A673 (cell line): ENCODE results near the gene SPESP1. TPM values are rescaled to one million over a fixed set of nuclear protein-coding genes. Genes with fewer than 3 reads are reported as not detected.

Source experiments
- BruUV-seq: library from RNA; stranded (reverse); fragments of 400-500 nt; replicated peaks from 2 replicates; lab custom pipeline; 2021; lab: Mats Ljungman, UMichigan
- CTCF ChIA-PET: fragments of 300-600 bp; sonication (Branson Sonifier 250); formaldehyde crosslinking; loops from one replicate; lab custom pipeline; 2022; ENCODE audit warnings: antibody characterized with exemption; lab: Charles Lee
- POLR2A ChIA-PET: fragments of 300-600 bp; sonication (Branson Sonifier 250); formaldehyde crosslinking; loops from one replicate; lab custom pipeline; 2022; ENCODE audit warnings: antibody characterized with exemption; ENCODE audit not compliant: low non-redundant PET; lab: Charles Lee
- DNase-seq: peaks from one replicate; pipeline ENCODE4 v3.0.0-alpha.2; 2015; ENCODE audit warnings: low spot score
- H3K27ac ChIP-seq: fragments of 200-600 bp; sonication (generic); 2 replicates; pipeline ENCODE4 v1.5.1; 2016; ENCODE audit warnings: mixed run types, low read depth, mild to moderate bottlenecking, mixed read lengths, antibody characterized with exemption, low read length; ENCODE audit not compliant: poor library complexity, severe bottlenecking
- H3K27me3 ChIP-seq: fragments of 200-600 bp; sonication (generic); replicated peaks from 2 replicates; pipeline ENCODE4 v1.6.1; 2017; ENCODE audit warnings: mixed run types, low read depth, mild to moderate bottlenecking, mixed read lengths, antibody characterized with exemption, low read length; ENCODE audit not compliant: insufficient read depth, poor library complexity
- H3K36me3 ChIP-seq: fragments of 200-600 bp; sonication (generic); 2 replicates; pipeline ENCODE4 v1.6.1; 2016; ENCODE audit warnings: mixed run types, mild to moderate bottlenecking, mixed read lengths, antibody characterized with exemption, low read length; ENCODE audit not compliant: insufficient read depth, poor library complexity, severe bottlenecking
- H3K4me1 ChIP-seq: fragments of 200-600 bp; sonication (generic); 2 replicates; pipeline ENCODE4 v1.6.1; 2017; ENCODE audit warnings: mixed run types, mild to moderate bottlenecking, mixed read lengths, antibody characterized with exemption, low read length; ENCODE audit not compliant: insufficient read depth, poor library complexity, severe bottlenecking
- H3K4me3 ChIP-seq: fragments of 200-600 bp; sonication (generic); 2 replicates; pipeline ENCODE4 v1.5.1; 2016; ENCODE audit warnings: low read depth, mixed run types, mild to moderate bottlenecking, mixed read lengths, low read length; ENCODE audit not compliant: poor library complexity, severe bottlenecking
- H3K9me3 ChIP-seq: fragments of 200-600 bp; sonication (generic); 2 replicates; pipeline ENCODE4 v1.6.1; 2016; ENCODE audit warnings: mixed run types, low read depth, mild to moderate bottlenecking, mixed read lengths, antibody characterized with exemption, low read length; ENCODE audit not compliant: poor library complexity, severe bottlenecking
- EZH2 ChIP-seq: fragments of 200-600 bp; sonication (generic); IDR thresholded peaks from 2 replicates; pipeline ENCODE4 v1.6.1; 2017; ENCODE audit warnings: borderline replicate concordance, low read depth, mild to moderate bottlenecking, mixed read lengths, antibody characterized with exemption, low read length; ENCODE audit not compliant: poor library complexity, severe bottlenecking
- intact Hi-C: fragments of 100-400 bp; cut with micrococcal nuclease; formaldehyde crosslinking; loops from one replicate; pipeline ENCODE4 v1.10.0; 2022; ENCODE audit not compliant: unreplicated experiment
- total RNA-seq: library from RNA; stranded (reverse); gene quantifications from 2 replicates; pipeline ENCODE4 v1.2.3, GENCODE V29; 2021
- TF ChIP-seq, protein P1 (sequence below): fragments of 300-800, 200-600 bp; sonication (generic); conservative IDR thresholded peaks from 2 replicates; pipeline ENCODE4 v1.5.1; 2017; ENCODE audit warnings: low read depth, mild to moderate bottlenecking, antibody characterized with exemption, low read length, moderate library complexity, mixed read lengths

Gene SPESP1
- total RNA-seq, 1 experiment from 2014 or later: not detected

DNA sequence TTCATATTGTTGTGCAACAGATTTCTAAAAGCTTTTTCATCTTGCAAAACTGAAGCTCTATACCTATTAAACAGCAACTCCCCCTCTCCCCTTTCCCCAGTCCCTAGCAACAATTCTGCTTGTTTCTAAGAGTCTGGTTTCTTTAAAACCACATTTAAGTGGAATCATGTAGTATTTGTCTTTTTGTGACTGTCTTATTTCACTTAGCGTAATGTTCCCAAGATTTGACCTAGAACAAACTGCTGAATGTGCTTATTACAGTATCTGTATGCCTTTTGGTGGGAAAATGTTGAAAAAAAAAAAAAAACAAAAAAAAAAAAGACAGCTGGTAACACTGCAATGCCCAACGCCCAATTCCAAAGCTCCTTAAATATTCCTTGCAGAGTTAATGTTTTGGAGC is 19.5 kb upstream of the SPESP1 start:
- H3K27me3 ChIP-seq: no peaks in the 10 kb centered on the region
- H3K27ac ChIP-seq: no peak overlapping the region
- CTCF ChIA-PET: interaction anchor here (0.6 kb wide), 1 partner anchor 14 kb away, joined by 4 read pairs; no protein-coding TSS in a partner anchor
- H3K36me3 ChIP-seq: no peaks in the 10 kb centered on the region
- H3K9me3 ChIP-seq: no peaks in the 10 kb centered on the region
- intact Hi-C loops: no loop called here
- no peaks in the 10 kb centered on the region for H3K4me1 ChIP-seq
- H3K4me3 ChIP-seq: no peak overlapping the region
- no peak for DNase-seq
- no TSS peak for BruUV-seq
- TF ChIP-seq, protein P1, sequence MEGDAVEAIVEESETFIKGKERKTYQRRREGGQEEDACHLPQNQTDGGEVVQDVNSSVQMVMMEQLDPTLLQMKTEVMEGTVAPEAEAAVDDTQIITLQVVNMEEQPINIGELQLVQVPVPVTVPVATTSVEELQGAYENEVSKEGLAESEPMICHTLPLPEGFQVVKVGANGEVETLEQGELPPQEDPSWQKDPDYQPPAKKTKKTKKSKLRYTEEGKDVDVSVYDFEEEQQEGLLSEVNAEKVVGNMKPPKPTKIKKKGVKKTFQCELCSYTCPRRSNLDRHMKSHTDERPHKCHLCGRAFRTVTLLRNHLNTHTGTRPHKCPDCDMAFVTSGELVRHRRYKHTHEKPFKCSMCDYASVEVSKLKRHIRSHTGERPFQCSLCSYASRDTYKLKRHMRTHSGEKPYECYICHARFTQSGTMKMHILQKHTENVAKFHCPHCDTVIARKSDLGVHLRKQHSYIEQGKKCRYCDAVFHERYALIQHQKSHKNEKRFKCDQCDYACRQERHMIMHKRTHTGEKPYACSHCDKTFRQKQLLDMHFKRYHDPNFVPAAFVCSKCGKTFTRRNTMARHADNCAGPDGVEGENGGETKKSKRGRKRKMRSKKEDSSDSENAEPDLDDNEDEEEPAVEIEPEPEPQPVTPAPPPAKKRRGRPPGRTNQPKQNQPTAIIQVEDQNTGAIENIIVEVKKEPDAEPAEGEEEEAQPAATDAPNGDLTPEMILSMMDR: no peak
- TF ChIP-seq EZH2: no peak
- POLR2A ChIA-PET: interaction anchor here (0.6 kb wide), 1 partner anchor 133 kb away, joined by 5 read pairs; no protein-coding TSS in a partner anchor

- no peaks in the 10 kb centered on the region for H3K9me3 ChIP-seq
- no TSS peak for BruUV-seq
- no peaks in the 10 kb centered on the region for H3K4me1 ChIP-seq
- H3K27me3 ChIP-seq: no peaks in the 10 kb centered on the region
- H3K27ac ChIP-seq: no peak overlapping the region
- ChIA-PET POLR2A (no interaction called here), CTCF (no interaction called here)
- intact Hi-C loops: loop anchor here (5.0 to 10.0 kb wide), 2 partner anchors 190 to 617 kb away; no protein-coding TSS in a partner anchor
- TF ChIP-seq EZH2: no peak
- no peaks in the 10 kb centered on the region for H3K36me3 ChIP-seq
- DNase-seq: no peak
- H3K4me3 ChIP-seq: no peak overlapping the region
Observed at GRCh38 chr15:68921926-68922325, 8.4 kb upstream of the SPESP1 start.

- no peaks in the 10 kb centered on the region for H3K9me3 ChIP-seq
- TF ChIP-seq, protein P1: peak; percentile 97
- no peak for TF ChIP-seq EZH2
- intact Hi-C loops: loop anchor here (2.0 to 10.0 kb wide), 3 partner anchors 193 to 620 kb away; no protein-coding TSS in a partner anchor
- no peaks in the 10 kb centered on the region for H3K27me3 ChIP-seq
- BruUV-seq: no TSS peak
- H3K4me1 ChIP-seq: no peaks in the 10 kb centered on the region
- H3K4me3 ChIP-seq: no peak overlapping the region
- no peaks in the 10 kb centered on the region for H3K36me3 ChIP-seq
- peak; percentile 90 for DNase-seq
- H3K27ac ChIP-seq: no peak overlapping the region
- POLR2A ChIA-PET: no interaction called here
- CTCF ChIA-PET: interaction anchor here (0.6 to 2.1 kb wide), 16 partner anchors 14 to 1097 kb away, joined by 3 to 10 read pairs (median 4); no protein-coding TSS in a partner anchor
Observed at GRCh38 chr15:68924866-68925560, 5.3 kb upstream of the SPESP1 start.
